Caco-2 (cell line): ENCODE measurements around the gene RGS7. TPM values are rescaled to one million over a fixed set of nuclear protein-coding genes. Genes with fewer than 3 reads are reported as not detected.

ENCODE experiments used
- BruUV-seq: library from RNA; stranded (reverse); fragments of 400-500 nt; replicated peaks from 2 replicates; lab custom pipeline; 2021; lab: Mats Ljungman, UMichigan
- CTCF ChIA-PET: fragments of 300-600 bp; sonication (Branson Sonifier 250); formaldehyde crosslinking; loops from one replicate; lab custom pipeline; 2022; ENCODE audit warnings: antibody characterized with exemption; lab: Charles Lee
- POLR2A ChIA-PET: fragments of 300-600 bp; sonication (Branson Sonifier 250); formaldehyde crosslinking; loops from one replicate; lab custom pipeline; 2022; ENCODE audit warnings: antibody characterized with exemption; lab: Charles Lee
- DNase-seq, 2 experiments: peaks; one replicate each; pipeline versions ENCODE4 v3.0.0 to v3.0.0-alpha.2; 2020 to 2022
- H3K27me3 ChIP-seq: replicated peaks from 2 replicates; pipeline ENCODE4 v1.6.0; 2011; ENCODE audit warnings: low read length; ENCODE audit not compliant: control insufficient read depth, insufficient read depth
- H3K36me3 ChIP-seq: 2 replicates; pipeline ENCODE4 v1.5.1; 2011; ENCODE audit warnings: low read length; ENCODE audit not compliant: control insufficient read depth, insufficient read depth
- H3K4me1 ChIP-seq: fragments of 250-450 bp; sonication (Bioruptor Pico); 2 replicates; pipeline ENCODE4 v1.5.1; 2020; ENCODE audit warnings: mild to moderate bottlenecking
- H3K4me3 ChIP-seq: 2 replicates; pipeline ENCODE4 v1.5.1; 2011; ENCODE audit warnings: low read depth, mild to moderate bottlenecking, control low read depth, low read length
- H3K9me3 ChIP-seq: fragments of 250-450 bp; sonication (Bioruptor Pico); 2 replicates; pipeline ENCODE4 v1.5.1; 2020; ENCODE audit warnings: mild to moderate bottlenecking, moderate library complexity
- H3K27ac Mint-ChIP-seq: one replicate; pipeline ENCODE4 v1.8.0; 2022; ENCODE audit warnings: mixed read lengths; ENCODE audit not compliant: unreplicated experiment
- H3K27me3 Mint-ChIP-seq: one replicate; pipeline ENCODE4 v1.8.0; 2022; ENCODE audit warnings: mixed read lengths; ENCODE audit not compliant: insufficient read depth, unreplicated experiment
- H3K36me3 Mint-ChIP-seq: one replicate; pipeline ENCODE4 v1.8.0; 2022; ENCODE audit warnings: mild to moderate bottlenecking, mixed read lengths; ENCODE audit not compliant: insufficient read depth, unreplicated experiment
- H3K4me1 Mint-ChIP-seq: one replicate; pipeline ENCODE4 v1.8.0; 2022; ENCODE audit warnings: low read depth, mixed read lengths; ENCODE audit not compliant: unreplicated experiment
- H3K4me3 Mint-ChIP-seq: one replicate; pipeline ENCODE4 v1.8.0; 2022; ENCODE audit warnings: mild to moderate bottlenecking, moderate library complexity, mixed read lengths; ENCODE audit not compliant: unreplicated experiment
- H3K9me3 Mint-ChIP-seq: one replicate; pipeline ENCODE4 v1.8.0; 2022; ENCODE audit warnings: mixed read lengths; ENCODE audit not compliant: unreplicated experiment
- intact Hi-C: fragments of 100-400 bp; cut with micrococcal nuclease; formaldehyde crosslinking; loops from one replicate; pipeline ENCODE4 v1.10.0; 2022; ENCODE audit not compliant: unreplicated experiment
- total RNA-seq: library from RNA; stranded (reverse); gene quantifications from 2 replicates; pipeline ENCODE4 v1.2.3, GENCODE V29; 2022
- TF ChIP-seq, protein P1 (sequence below), 2 experiments: fragments of 200-600 bp in 1 of 2; IDR thresholded peaks; 1 replicate in 1 of 2; 2 replicates in 1 of 2; pipeline versions ENCODE4 v1.5.1 to v1.8.0; 2011 to 2022; ENCODE audit warnings: antibody characterized with exemption in 1 of 2, control low read depth in 1 of 2, inconsistent platforms in 1 of 2, low read depth in 1 of 2, low read length in 1 of 2, mild to moderate bottlenecking in 1 of 2, moderate library complexity in 1 of 2; ENCODE audit not compliant: insufficient read depth in 1 of 2, severe bottlenecking in 1 of 2, unreplicated experiment in 1 of 2

Gene RGS7
- total RNA-seq, 1 experiment from 2014 or later, result not detected

DNA sequence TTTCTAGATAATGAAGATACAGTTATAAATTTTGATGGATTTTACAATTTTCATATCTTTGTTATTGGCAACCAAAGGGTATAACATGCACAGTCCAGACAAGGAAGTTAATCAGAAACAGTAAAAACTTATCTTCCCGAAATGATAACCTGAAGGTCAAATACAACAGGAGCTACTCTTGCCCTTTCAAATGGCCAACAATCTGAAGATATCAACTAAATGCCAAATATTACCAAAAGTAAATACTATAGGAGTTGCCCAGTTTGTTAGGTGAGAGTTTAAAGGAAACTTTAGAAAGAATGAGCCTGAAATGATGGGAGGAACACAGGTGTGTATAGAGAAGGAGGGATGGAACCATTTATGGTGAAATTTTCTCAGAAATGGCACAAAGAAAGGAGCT, 153.2 kb downstream of the RGS7 start:
- H3K36me3 Mint-ChIP-seq, result peaks cover 11% of the 10 kb centered on the region
- CTCF ChIA-PET, result no interaction called here
- no peaks in the 10 kb centered on the region for H3K36me3 ChIP-seq
- intact Hi-C loops, result no loop called here
- peak overlapping the region; percentile 14 for H3K4me3 Mint-ChIP-seq
- H3K4me1 Mint-ChIP-seq, result peaks cover 62% of the 10 kb centered on the region
- POLR2A ChIA-PET, result interaction anchor here (0.8 kb wide), 1 partner anchor 12 kb away, joined by 4 read pairs; no protein-coding TSS in a partner anchor
- H3K27me3 ChIP-seq, result no peaks in the 10 kb centered on the region
- peaks cover 26% of the 10 kb centered on the region for H3K9me3 Mint-ChIP-seq
- H3K4me1 ChIP-seq, result peaks cover 31% of the 10 kb centered on the region
- no peak for DNase-seq
- no peaks in the 10 kb centered on the region for H3K9me3 ChIP-seq
- peak overlapping the region; percentile 90 for H3K27ac Mint-ChIP-seq
- BruUV-seq, result no TSS peak
- TF ChIP-seq, protein P1, sequence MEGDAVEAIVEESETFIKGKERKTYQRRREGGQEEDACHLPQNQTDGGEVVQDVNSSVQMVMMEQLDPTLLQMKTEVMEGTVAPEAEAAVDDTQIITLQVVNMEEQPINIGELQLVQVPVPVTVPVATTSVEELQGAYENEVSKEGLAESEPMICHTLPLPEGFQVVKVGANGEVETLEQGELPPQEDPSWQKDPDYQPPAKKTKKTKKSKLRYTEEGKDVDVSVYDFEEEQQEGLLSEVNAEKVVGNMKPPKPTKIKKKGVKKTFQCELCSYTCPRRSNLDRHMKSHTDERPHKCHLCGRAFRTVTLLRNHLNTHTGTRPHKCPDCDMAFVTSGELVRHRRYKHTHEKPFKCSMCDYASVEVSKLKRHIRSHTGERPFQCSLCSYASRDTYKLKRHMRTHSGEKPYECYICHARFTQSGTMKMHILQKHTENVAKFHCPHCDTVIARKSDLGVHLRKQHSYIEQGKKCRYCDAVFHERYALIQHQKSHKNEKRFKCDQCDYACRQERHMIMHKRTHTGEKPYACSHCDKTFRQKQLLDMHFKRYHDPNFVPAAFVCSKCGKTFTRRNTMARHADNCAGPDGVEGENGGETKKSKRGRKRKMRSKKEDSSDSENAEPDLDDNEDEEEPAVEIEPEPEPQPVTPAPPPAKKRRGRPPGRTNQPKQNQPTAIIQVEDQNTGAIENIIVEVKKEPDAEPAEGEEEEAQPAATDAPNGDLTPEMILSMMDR (IDR thresholded peaks at IDR 0.05; ENCODE audit: insufficient read depth in 1 of 2, low read depth in 1 of 2, low read length in 1 of 2, severe bottlenecking in 1 of 2, unreplicated experiment in 1 of 2), result no peak
- no peak overlapping the region for H3K4me3 ChIP-seq
- H3K27me3 Mint-ChIP-seq, result no peaks in the 10 kb centered on the region

- Mint-ChIP-seq H3K9me3 (peaks cover 26% of the 10 kb centered on the region), H3K36me3 (peaks cover 11% of the 10 kb centered on the region), H3K4me3 (peak overlapping the region; percentile 32), H3K4me1 (peaks cover 52% of the 10 kb centered on the region), H3K27ac (peak overlapping the region; percentile 90), H3K27me3 (no peaks in the 10 kb centered on the region)
- DNase-seq, result peak; percentile 82 to 88
- ChIA-PET CTCF (no interaction called here), POLR2A (interaction anchor here (0.6 to 1.3 kb wide), 2 partner anchors 17 to 291 kb away, joined by 3 to 4 read pairs; no protein-coding TSS in a partner anchor)
- Histone ChIP-seq H3K9me3 (no peaks in the 10 kb centered on the region), H3K4me3 (no peak overlapping the region), H3K27me3 (no peaks in the 10 kb centered on the region), H3K4me1 (peaks cover 31% of the 10 kb centered on the region), H3K36me3 (no peaks in the 10 kb centered on the region)
- intact Hi-C loops, result loop anchor here (1.0 kb wide), 3 partner anchors 10 to 17 kb away; no protein-coding TSS in a partner anchor
- no TSS peak for BruUV-seq
- TF ChIP-seq, protein P1 (IDR thresholded peaks at IDR 0.05; ENCODE audit: insufficient read depth in 1 of 2, low read depth in 1 of 2, low read length in 1 of 2, severe bottlenecking in 1 of 2, unreplicated experiment in 1 of 2), result no peak
These were observed 154.6 kb downstream of the RGS7 start for GRCh38 chr1:241202401-241202800.

DNA sequence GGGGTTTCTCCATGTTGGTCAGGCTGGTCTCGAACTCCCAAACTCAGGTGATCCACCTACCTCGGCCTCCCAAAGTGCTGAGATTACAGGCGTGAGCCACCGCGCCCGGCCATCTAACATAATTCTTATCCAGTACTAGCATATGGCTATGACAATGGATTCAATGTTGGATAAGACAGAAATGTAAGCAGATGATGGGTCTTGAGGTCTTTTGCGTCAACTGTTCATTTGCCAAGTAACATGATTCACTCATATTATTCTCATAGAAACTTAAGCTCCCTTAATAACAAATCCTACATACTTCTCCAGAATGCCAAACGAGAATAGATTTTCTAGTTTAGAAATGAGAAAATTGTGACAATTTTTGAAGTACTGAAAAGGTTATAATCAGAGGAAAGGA, 170.3 kb downstream of the RGS7 start:
- CTCF ChIA-PET, result no interaction called here

More for the DNA sequence above, 170.3 kb downstream of the RGS7 start:
- Histone ChIP-seq H3K36me3 (no peaks in the 10 kb centered on the region), H3K4me3 (no peak overlapping the region), H3K9me3 (0 out of 2 replicates have a peak, but pooled peaks cover 3% of the 10 kb centered on the region), H3K27me3 (no peaks in the 10 kb centered on the region), H3K4me1 (peaks cover 15% of the 10 kb centered on the region)
- DNase-seq, result no peak
- BruUV-seq, result no TSS peak
- intact Hi-C loops, result no loop called here
- H3K36me3 Mint-ChIP-seq, result peaks cover 2% of the 10 kb centered on the region
- no peak overlapping the region for H3K27ac Mint-ChIP-seq
- peaks cover 10% of the 10 kb centered on the region for H3K4me1 Mint-ChIP-seq
- TF ChIP-seq, protein P1 (IDR thresholded peaks at IDR 0.05; ENCODE audit: insufficient read depth in 1 of 2, low read depth in 1 of 2, low read length in 1 of 2, severe bottlenecking in 1 of 2, unreplicated experiment in 1 of 2), result no peak
- no peak overlapping the region for H3K4me3 Mint-ChIP-seq
- POLR2A ChIA-PET, result no interaction called here
- H3K27me3 Mint-ChIP-seq, result no peaks in the 10 kb centered on the region
- H3K9me3 Mint-ChIP-seq, result no peaks in the 10 kb centered on the region
